Activated CD8-positive, alpha-beta memory T cell treated with anti-CD3 and anti-CD28 coated beads, Interleukin-2, amount 50 U/mL, for 4 hours (primary cell): ENCODE measurements around the gene CLPTM1L.
"Not testable (repeated sequence)": the region's sequence is repeated elsewhere in the genome, so short reads cannot be mapped to it uniquely, and the experiment has no call there.

Experiments used
- DNase-seq: peaks from one replicate; pipeline ENCODE4 v3.0.0-alpha.2; 2020

Gene CLPTM1L

DNA sequence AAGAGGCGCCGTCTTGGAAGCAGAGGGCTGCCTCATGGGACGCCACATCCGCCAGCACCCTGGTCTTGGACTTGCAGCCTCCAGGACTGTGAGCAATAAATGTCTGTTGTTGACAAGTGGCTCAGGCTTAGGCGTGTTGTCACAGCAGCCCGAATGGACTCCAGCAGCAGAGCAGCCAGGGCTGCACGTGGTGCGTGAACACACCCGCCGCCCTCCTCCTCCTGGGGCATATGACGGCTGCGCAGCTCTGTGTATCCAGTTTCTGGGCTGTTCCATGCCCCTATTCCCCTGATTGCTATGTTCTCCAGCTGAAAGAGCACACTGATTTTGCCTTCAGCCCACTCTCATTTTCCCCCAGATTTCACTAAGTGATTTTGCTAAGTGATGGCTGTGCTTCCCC lies 36.0 kb upstream of the CLPTM1L start:
- no peak for DNase-seq

DNA sequence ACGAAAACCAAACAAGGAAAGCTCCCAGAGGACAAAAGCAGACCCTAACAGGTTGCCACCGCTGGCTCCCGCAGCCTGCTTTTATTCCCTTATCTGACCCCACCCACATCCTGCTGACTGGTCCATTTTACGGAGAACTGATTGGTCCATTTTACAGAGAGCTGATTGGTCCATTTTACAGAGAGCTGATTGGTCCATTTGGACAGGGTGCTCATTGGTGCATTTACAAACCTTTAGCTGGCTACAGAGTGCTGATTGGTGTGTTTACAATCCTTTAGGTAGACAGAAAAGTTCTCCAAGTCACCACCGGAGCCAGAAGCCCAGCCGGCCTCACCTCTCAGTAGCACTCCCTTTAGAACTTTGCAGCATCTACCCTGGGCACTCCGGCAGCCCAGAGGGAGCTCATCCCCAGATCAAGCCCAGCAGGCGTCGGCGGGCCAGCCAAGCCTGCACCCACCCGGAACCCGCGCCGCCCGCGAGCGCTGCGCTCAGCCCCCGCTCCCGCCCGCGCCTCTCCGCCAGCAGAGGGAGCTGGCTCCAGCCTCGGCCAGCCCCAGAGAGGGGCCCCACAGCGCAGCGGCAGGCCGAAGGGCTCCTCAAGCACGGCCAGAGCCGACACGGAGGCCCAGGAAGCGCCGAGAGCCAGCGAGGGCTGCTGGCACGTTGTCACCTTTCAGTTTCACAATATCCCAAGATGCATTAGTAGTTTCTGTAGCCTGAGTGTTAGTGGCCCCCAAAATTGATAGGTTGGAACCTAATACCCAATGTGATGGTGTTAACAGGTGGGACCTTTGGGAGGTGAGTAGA lies 35.3 kb upstream of the CLPTM1L start:
- DNase-seq, result peak; percentile 66

GRCh38 chr5:1378866-1379659 lies 34.2 kb upstream of the CLPTM1L start:
- no peak for DNase-seq

DNA sequence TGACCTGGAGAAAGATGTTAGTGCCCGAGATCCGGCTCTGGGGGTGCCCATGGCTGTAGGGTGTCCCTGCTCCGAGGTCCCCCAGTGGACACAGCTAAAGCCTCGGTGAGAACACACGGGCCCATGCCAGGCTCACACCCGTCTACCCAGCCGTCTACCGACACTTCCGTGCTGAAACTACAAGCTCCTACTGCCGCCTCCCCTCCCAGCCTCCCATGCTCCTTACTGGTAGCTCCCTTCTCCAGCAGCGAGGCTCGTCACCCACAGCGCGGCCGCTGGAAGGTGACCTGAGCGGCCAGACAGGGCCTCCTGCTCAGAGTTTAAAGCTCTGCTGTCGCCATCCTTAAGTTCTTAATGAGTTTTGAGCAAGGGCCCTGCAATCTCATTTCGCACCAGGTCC lies 33.2 kb upstream of the CLPTM1L start:
- DNase-seq, result no peak

DNA sequence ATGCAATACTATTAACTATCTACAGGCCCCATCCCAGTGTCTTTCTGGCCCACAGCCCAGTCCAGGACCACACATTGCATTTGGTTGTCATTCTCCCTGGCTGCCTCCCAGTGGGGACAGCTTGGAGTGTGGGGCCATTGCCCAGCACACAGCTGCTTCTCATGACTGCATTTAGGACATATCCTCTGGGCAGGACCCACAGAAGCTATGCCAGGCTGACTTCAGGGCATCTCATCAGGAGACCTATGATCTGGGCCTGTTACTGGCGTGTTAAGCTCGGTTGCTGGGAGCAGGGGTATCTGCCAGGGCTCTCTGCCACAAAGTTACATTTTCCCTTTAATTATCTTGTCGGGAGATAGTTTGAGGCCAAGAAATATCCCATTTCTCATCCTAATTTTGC lies 32.1 kb upstream of the CLPTM1L start:
- no peak for DNase-seq

DNA sequence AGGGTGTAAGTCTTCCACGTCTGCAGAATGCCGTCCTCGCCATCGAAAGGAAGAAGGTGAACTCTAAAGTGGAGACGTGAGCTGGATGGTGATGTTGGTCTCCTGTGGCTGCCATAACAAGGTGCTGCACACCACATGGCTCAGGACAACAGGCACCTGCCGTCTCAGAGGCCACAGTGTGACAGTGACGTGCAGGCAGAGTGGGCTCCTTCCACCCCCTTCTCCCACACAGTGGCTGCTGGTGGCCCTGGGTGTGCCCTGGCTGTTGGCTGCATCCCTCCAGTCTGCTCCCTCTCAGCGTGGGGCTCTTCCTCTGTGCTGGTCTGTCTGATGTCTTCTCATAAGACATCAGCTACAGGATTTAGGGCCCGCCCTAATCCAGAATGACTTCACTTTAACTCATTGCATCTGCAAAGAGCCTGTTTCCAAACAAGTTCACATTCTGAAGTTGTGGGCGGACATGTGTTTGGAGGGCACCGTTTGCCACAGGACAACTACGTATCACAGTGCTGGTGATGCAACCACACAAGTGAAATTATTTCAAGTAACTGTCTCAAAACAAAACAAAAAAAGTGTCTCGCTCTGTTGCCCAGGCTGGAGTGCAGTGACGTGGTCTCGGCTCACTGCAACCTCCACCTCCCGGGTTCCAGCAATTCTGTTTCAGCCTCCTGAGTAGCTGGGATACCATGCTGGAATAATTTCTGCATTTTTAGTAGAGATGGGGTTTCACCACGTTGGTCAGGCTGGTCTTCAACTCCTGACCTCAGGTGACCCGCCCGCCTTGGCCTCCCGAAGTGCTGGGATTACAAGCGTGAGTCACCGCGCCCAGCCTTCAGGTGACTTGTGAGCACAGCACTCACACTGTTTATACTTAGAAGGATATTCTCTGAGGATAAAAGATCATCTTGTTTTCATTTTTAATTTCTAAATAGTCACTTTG lies 31.2 kb upstream of the CLPTM1L start:
- no peak for DNase-seq

DNA sequence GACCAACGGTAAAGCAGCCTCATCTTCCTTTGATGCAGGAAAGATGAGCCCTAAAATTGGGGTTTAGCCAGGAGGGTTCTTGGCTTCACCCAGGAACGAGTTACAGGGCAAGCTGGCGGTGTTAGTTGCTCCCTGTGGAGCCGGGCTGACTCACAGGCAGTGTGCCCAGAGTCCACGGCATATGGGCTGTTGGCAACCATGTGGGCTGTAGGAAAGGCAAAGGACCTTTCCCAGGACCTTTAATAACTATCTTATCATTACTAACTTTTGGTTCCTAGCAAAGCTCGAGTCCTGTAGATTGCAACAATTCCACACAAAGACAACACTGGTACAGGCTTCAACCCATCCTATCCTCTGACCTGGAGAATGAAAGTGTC lies 29.8 kb upstream of the CLPTM1L start:
- no peak for DNase-seq

- no peak for DNase-seq
Measured at GRCh38 chr5:1374030-1374678, 29.3 kb upstream of the CLPTM1L start.

DNA sequence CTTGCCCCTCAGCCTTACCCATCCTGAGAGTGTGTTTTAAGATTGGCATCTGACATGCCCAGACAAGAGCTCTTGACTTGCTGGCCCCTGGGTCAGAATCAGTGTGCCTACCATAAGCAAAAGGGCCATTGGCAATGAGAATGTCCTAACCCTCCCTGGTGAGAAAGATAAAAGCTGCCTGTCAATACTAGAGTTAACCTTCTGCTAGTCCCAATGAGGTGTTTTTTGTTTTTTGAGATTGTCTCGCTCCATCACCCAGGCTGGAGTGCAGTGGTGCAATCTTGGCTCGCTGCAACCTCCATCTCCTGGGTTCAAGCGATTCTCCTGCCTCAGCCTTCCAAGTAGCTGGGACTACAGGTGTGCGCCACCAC lies 27.1 kb upstream of the CLPTM1L start:
- DNase-seq, result not testable (repeated sequence)

DNA sequence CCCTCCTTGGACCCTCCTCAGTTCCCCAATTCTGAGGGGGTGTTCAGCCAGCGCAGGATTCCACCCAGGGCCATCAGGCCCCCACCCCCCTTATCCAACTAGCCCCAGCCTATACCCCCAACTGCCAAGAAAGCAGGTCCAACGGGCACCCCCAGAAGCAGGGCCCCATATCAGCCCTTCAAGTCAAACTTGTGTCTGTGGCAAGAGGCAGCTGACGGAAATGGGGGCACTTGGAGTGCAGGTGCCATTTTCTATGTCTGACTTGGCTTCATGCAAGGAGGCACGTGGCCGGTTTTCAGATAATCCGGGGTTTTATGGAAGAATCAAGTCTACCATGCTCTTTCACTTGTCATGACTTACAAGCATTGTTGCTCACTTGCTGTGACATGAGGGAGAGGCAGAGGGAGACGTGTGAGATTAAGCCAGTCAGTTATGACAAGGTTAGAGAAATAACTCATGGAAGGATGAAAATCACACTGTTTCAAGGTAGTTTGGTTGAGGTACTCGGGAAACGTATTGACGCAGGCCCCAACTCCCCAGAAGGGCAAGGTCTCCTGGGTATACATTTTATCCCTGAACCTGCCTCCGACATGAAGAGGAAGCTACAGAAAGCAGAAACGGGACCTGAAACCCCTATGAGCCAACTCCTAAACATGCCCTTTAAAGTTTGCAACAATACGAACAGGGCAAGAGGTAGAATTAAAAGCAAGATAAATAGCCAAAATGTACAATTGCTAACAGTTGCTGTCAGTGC lies 26.5 kb upstream of the CLPTM1L start:
- no peak for DNase-seq

GRCh38 chr5:1370006-1370405 lies 25.1 kb upstream of the CLPTM1L start:
- no peak for DNase-seq

DNA sequence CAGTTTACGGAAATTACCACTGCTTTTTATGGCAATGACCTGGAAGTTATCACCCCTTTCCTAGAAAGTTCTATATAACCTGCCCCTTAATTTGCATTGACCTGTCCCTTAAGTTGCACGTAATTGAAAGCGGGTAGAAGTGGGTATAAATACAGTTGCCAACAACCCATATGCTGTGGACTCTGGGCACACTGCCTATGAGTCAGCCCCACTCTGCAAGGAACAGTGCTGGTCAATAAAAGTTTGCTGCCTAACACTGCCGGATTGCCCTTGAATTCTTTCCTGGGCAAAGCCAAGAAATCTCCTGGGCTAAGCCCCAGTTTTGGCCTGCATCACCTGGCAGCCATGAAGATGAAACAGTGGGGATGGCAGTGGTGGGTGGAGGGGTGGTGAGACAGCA lies 23.9 kb upstream of the CLPTM1L start:
- DNase-seq, result no peak

- no peak for DNase-seq
Measured at GRCh38 chr5:1368236-1368635, 23.3 kb upstream of the CLPTM1L start.

DNA sequence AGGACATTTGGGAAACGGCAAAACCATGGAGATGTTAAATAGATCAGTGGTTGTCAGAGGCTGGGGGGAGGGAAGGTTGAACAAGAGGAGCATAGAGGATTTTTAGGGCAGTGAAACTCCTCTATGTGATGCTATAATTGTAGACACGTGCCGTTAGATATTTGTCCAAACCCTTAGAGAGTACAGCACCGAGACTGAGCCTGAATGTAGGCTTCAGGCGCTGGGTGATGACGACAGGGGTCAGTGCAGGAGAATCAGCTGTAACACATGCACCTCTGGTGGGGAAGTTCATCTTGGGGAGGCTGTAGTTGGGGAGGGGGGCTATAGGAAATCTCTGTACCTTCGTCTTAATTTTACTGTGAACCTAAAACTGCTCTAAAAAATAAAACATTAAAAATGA lies 22.2 kb upstream of the CLPTM1L start:
- no peak for DNase-seq

GRCh38 chr5:1366514-1366913 lies 21.6 kb upstream of the CLPTM1L start:
- DNase-seq, result no peak

GRCh38 chr5:1364211-1364610 lies 19.3 kb upstream of the CLPTM1L start:
- no peak for DNase-seq

GRCh38 chr5:1363581-1363980 lies 18.7 kb upstream of the CLPTM1L start:
- DNase-seq, result no peak

GRCh38 chr5:1363160-1363559 lies 18.3 kb upstream of the CLPTM1L start:
- no peak for DNase-seq

GRCh38 chr5:1362242-1363015 lies 17.5 kb upstream of the CLPTM1L start:
- DNase-seq, result no peak

DNA sequence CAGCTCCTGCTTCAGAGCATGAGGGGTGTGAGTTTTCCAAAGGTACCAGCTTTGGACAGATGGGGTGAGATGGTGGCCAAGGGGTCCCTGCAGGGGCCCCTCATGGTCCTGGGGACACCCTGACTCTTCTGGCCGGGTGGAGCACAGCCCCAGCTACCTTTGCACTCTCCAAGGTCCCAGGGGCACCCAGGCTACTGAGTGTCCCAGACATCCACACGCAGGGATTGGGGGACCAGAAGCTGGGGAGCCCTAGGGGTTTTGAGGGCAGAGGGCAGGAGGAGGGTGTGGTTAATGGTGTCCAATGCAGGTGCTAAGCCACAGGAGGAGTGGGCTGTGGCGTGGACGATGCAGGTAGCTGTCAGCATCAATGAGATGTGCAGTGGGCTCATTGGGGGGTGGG lies 16.0 kb upstream of the CLPTM1L start:
- no peak for DNase-seq

GRCh38 chr5:1360367-1360766 lies 15.5 kb upstream of the CLPTM1L start:
- DNase-seq, result not testable (repeated sequence)
